GM19043 (cell line): Measurements from ENCODE around the gene CD9.

Source experiments
- ATAC-seq: cut with Tn5 transposase; IDR thresholded peaks from one replicate; pipeline ENCODE4 v1.9.1; 2021; ENCODE audit warnings: low read depth; ENCODE audit not compliant: unreplicated experiment

CD9 gene

GRCh38 chr12:6215932-6216494 is 15.8 kb downstream of the CD9 start:
- ATAC-seq, result no peak

GRCh38 chr12:6216581-6216980 is 16.4 kb downstream of the CD9 start:
- ATAC-seq, result no peak

GRCh38 chr12:6218347-6218925 is 18.2 kb downstream of the CD9 start:
- ATAC-seq, result no peak

GRCh38 chr12:6219980-6220379 is 19.8 kb downstream of the CD9 start:
- ATAC-seq, result no peak

- ATAC-seq, result no peak
Observed at GRCh38 chr12:6221146-6221545, 20.9 kb downstream of the CD9 start.

- no peak for ATAC-seq
Observed at GRCh38 chr12:6222078-6222654, 22.0 kb downstream of the CD9 start.

GRCh38 chr12:6223545-6223944 is 23.3 kb downstream of the CD9 start:
- no peak for ATAC-seq

GRCh38 chr12:6224550-6224949 is 24.4 kb downstream of the CD9 start:
- no peak for ATAC-seq

- no peak for ATAC-seq
Observed at GRCh38 chr12:6225630-6226001, 25.4 kb downstream of the CD9 start.

- ATAC-seq, result no peak
Observed at GRCh38 chr12:6226002-6226678, 25.9 kb downstream of the CD9 start.

- no peak for ATAC-seq
Observed at GRCh38 chr12:6226679-6227051, 26.5 kb downstream of the CD9 start.

- no peak for ATAC-seq
Observed at GRCh38 chr12:6228535-6229223, 28.5 kb downstream of the CD9 start.

- ATAC-seq, result no peak
Observed at GRCh38 chr12:6229224-6230218, 29.3 kb downstream of the CD9 start.

GRCh38 chr12:6230321-6231110 is 30.3 kb downstream of the CD9 start:
- ATAC-seq, result no peak

GRCh38 chr12:6231359-6232268 is 31.4 kb downstream of the CD9 start:
- ATAC-seq, result no peak

- no peak for ATAC-seq
Observed at GRCh38 chr12:6233121-6233971, 33.1 kb downstream of the CD9 start.

- no peak for ATAC-seq
Observed at GRCh38 chr12:6234214-6234613, 34.0 kb downstream of the CD9 start.

- ATAC-seq, result no peak
Observed at GRCh38 chr12:6234906-6235305, 34.7 kb downstream of the CD9 start.
